Stimulated activated CD8-positive, alpha-beta memory T cell treated with anti-CD3 and anti-CD28 coated beads, Interleukin-15, amount 100 ng/mL, for 24 hours (primary cell): ENCODE measurements around the gene FMN1.

Experiments used
- DNase-seq: peaks from one replicate; pipeline ENCODE4 v3.0.0-alpha.2; 2020; ENCODE audit warnings: low read depth

The FMN1 gene

GRCh38 chr15:32723171-32723948 lies 471.2 kb downstream of the FMN1 start:
- no peak for DNase-seq

GRCh38 chr15:32722136-32722535 lies 472.4 kb downstream of the FMN1 start:
- no peak for DNase-seq

- DNase-seq = no peak
Measured at GRCh38 chr15:32721596-32721995, 472.9 kb downstream of the FMN1 start.

GRCh38 chr15:32718821-32719716 lies 475.4 kb downstream of the FMN1 start:
- no peak for DNase-seq

- DNase-seq = no peak
Measured at GRCh38 chr15:32718227-32718820, 476.2 kb downstream of the FMN1 start.

GRCh38 chr15:32717426-32718226 lies 476.9 kb downstream of the FMN1 start, which contains the start of gene GREM1:
GREM1 (plus strand) TSS chr15:32718004; CDS start chr15:32730691, 12,687 bp downstream.
- DNase-seq = no peak

- no peak for DNase-seq
Measured at GRCh38 chr15:32716915-32717425, 477.5 kb downstream of the FMN1 start.

GRCh38 chr15:32716216-32716914 lies 478.1 kb downstream of the FMN1 start:
- DNase-seq = no peak
